GM03348 (cell line): Measurements from ENCODE around the gene POU2AF1.

ENCODE experiments used
- DNase-seq: peaks from one replicate; pipeline ENCODE4 v3.0.0; 2012; ENCODE audit warnings: low spot score

Gene POU2AF1

GRCh38 chr11:111310723-111311122 is 68.4 kb downstream of the POU2AF1 start:
- no peak for DNase-seq

GRCh38 chr11:111310088-111310487 is 69.0 kb downstream of the POU2AF1 start:
- DNase-seq: no peak

- no peak for DNase-seq
Observed at GRCh38 chr11:111309215-111309915, 69.7 kb downstream of the POU2AF1 start.

- no peak for DNase-seq
Observed at GRCh38 chr11:111308140-111308539, 70.9 kb downstream of the POU2AF1 start.

- DNase-seq: no peak
Observed at GRCh38 chr11:111307472-111308108, 71.5 kb downstream of the POU2AF1 start.

GRCh38 chr11:111306321-111306720 is 72.8 kb downstream of the POU2AF1 start:
- no peak for DNase-seq

GRCh38 chr11:111305876-111306275 is 73.2 kb downstream of the POU2AF1 start:
- no peak for DNase-seq

GRCh38 chr11:111305162-111305802 is 73.8 kb downstream of the POU2AF1 start:
- DNase-seq: no peak

- no peak for DNase-seq
Observed at GRCh38 chr11:111303461-111303860, 75.6 kb downstream of the POU2AF1 start.

GRCh38 chr11:111302298-111302697 is 76.8 kb downstream of the POU2AF1 start:
- DNase-seq: no peak
